ENCODE measurements around the gene CTSW.
A peak's percentile ranks its signal among the peaks of the same experiment; 100 is the strongest.

The CTSW gene

GRCh38 chr11:65855927-65856363 lies 23.7 kb upstream of the CTSW start:
- no peak for DNase-seq

GRCh38 chr11:65856689-65857499 lies 22.7 kb upstream of the CTSW start:
- DNase-seq: peak in 52 of 56 donors; percentile 15 to 89 (median 70)

GRCh38 chr11:65857500-65857852 lies 22.2 kb upstream of the CTSW start:
- DNase-seq: peak in 26 of 56 donors; percentile 40 to 82 (median 62)

- DNase-seq: peak; percentile 76 to 99 (median 96)
These were observed 21.6 kb upstream of the CTSW start, which contains the start of gene CFL1 for GRCh38 chr11:65857853-65858680. Gene CFL1 (minus strand): TSS chr11:65858180. CDS start chr11:65858099, 81 bp downstream.

GRCh38 chr11:65858681-65859087 lies 21.0 kb upstream of the CTSW start:
- no peak for DNase-seq

- peak in 55 of 56 donors; percentile 58 to 99 (median 93) for DNase-seq
These were observed 20.4 kb upstream of the CTSW start for GRCh38 chr11:65859095-65859811.

GRCh38 chr11:65859812-65860277 lies 19.8 kb upstream of the CTSW start:
- peak in 9 of 56 donors; percentile 63 to 78 (median 72) for DNase-seq

GRCh38 chr11:65860278-65861164 lies 19.1 kb upstream of the CTSW start, which contains the start of gene MUS81:
Gene MUS81 (plus strand): TSS chr11:65860433. CDS start chr11:65860754, 321 bp downstream.
- peak in 54 of 56 donors; percentile 50 to 94 (median 86) for DNase-seq

- DNase-seq: no peak
These were observed 18.5 kb upstream of the CTSW start for GRCh38 chr11:65861165-65861505.

GRCh38 chr11:65861533-65862183 lies 18.0 kb upstream of the CTSW start:
- DNase-seq: peak in 1 of 56 donors; percentile 76

GRCh38 chr11:65862191-65862735 lies 17.4 kb upstream of the CTSW start:
- no peak for DNase-seq

GRCh38 chr11:65862941-65863888 lies 16.4 kb upstream of the CTSW start:
- no peak for DNase-seq

GRCh38 chr11:65863889-65864705 lies 15.5 kb upstream of the CTSW start:
- no peak for DNase-seq

GRCh38 chr11:65864706-65865471 lies 14.7 kb upstream of the CTSW start:
- DNase-seq: no peak

GRCh38 chr11:65865550-65866172 lies 14.0 kb upstream of the CTSW start:
- no peak for DNase-seq

All from amygdala (tissue), 56 donors.